Mucosa of descending colon (tissue), 3 donors: ENCODE results near the gene NHSL2. TPM values are rescaled to one million over a fixed set of nuclear protein-coding genes. Genes with fewer than 3 reads are reported as not detected.

Experiments used
- ATAC-seq: fragments of 200-7000 bp; cut with Tn5 transposase; one replicate; pipeline ENCODE4 v1.9.1; 2020; ENCODE audit warnings: mild to moderate bottlenecking, moderate library complexity
- DNase-seq, 3 donors: peaks; one replicate each; pipeline ENCODE4 v3.0.0-alpha.2; 2020
- H3K36me3 ChIP-seq: fragments of 200-600 bp; one replicate; pipeline ENCODE4 v1.8.0; 2021; ENCODE audit warnings: low read depth, mild to moderate bottlenecking
- H3K4me1 ChIP-seq: fragments of 200-600 bp; one replicate; pipeline ENCODE4 v1.8.0; 2021; ENCODE audit warnings: low read depth, mild to moderate bottlenecking
- H3K4me3 ChIP-seq: fragments of 200-600 bp; one replicate; pipeline ENCODE4 v1.8.0; 2021; ENCODE audit warnings: mild to moderate bottlenecking
- H3K9me3 ChIP-seq: fragments of 200-600 bp; one replicate; pipeline ENCODE4 v1.8.0; 2021; ENCODE audit warnings: mild to moderate bottlenecking
- CTCF ChIP-seq: fragments of 200-600 bp; IDR thresholded peaks from one replicate; pipeline ENCODE4 v1.8.0; 2022; ENCODE audit warnings: antibody characterized with exemption, mild to moderate bottlenecking
- intact Hi-C, 2 donors: fragments of 100-400 bp; cut with DNase I in 1 of 2; cut with micrococcal nuclease in 1 of 2; formaldehyde crosslinking; loops; one replicate each; pipeline versions ENCODE4 v1.11.0 to v1.11.1; 2022; cut with DNase I, micrococcal nuclease
- total RNA-seq, 3 donors: library from RNA; stranded (reverse); fragmentation: NEBNext Ultra II Directional in 2 of 3; extraction: Animal tissue kit (Norgen Biotek cat#: 25700) in 2 of 3; gene quantifications; one replicate each; pipeline versions ENCODE4 v1.2.1 to v1.2.4, GENCODE V29; 2021 to 2023
- donor health status: DM: no; HTN: no; CAD: no; lungs with moderate emphysema.
- donor health status: DM: no; HTN: no; CAD: no.
- donor health status: DM: no; HTN: yes; CAD: no.

Gene NHSL2
- total RNA-seq, 3 donors from 2014 or later = 1.2 to 11.8 (median 4.8) TPM

GRCh38 chrX:72020204-72020603 is 109.6 kb downstream of the NHSL2 start:
- Histone ChIP-seq H3K9me3 (no peaks in the 10 kb centered on the region), H3K36me3 (no peaks in the 10 kb centered on the region), H3K4me1 (no peaks in the 10 kb centered on the region), H3K4me3 (no peak overlapping the region)
- no peak for TF ChIP-seq CTCF
- intact Hi-C loops = loop anchor here in 1 of 2 donors (10.0 kb wide), 1 partner anchor 105 kb away; no protein-coding TSS in a partner anchor
- DNase-seq = no peak
- ATAC-seq = no peak

GRCh38 chrX:72020788-72021187 is 110.1 kb downstream of the NHSL2 start:
- intact Hi-C loops = loop anchor here in 1 of 2 donors (10.0 kb wide), 1 partner anchor 104 kb away; no protein-coding TSS in a partner anchor

GRCh38 chrX:72021975-72022374 is 111.3 kb downstream of the NHSL2 start:
- no peak for ATAC-seq
- no peak overlapping the region for H3K4me3 ChIP-seq
- intact Hi-C loops = loop anchor here in 1 of 2 donors (10.0 kb wide), 1 partner anchor 103 kb away; no protein-coding TSS in a partner anchor
- H3K9me3 ChIP-seq = no peaks in the 10 kb centered on the region
- no peak for TF ChIP-seq CTCF
- DNase-seq = no peak
- H3K4me1 ChIP-seq = no peaks in the 10 kb centered on the region
- H3K36me3 ChIP-seq = no peaks in the 10 kb centered on the region

More at GRCh38 chrX:72020788-72021187, 110.1 kb downstream of the NHSL2 start:
- Histone ChIP-seq H3K4me1 (no peaks in the 10 kb centered on the region), H3K4me3 (no peak overlapping the region), H3K9me3 (no peaks in the 10 kb centered on the region), H3K36me3 (no peaks in the 10 kb centered on the region)
- no peak for DNase-seq
- no peak for TF ChIP-seq CTCF
- ATAC-seq = no peak

GRCh38 chrX:72023071-72023470 is 112.4 kb downstream of the NHSL2 start:
- no peak for ATAC-seq
- intact Hi-C loops = loop anchor here in 1 of 2 donors (10.0 kb wide), 1 partner anchor 102 kb away; no protein-coding TSS in a partner anchor
- TF ChIP-seq CTCF = no peak

GRCh38 chrX:72025236-72025770 is 114.7 kb downstream of the NHSL2 start:
- ATAC-seq (no peak), DNase-seq (no peak)
- Histone ChIP-seq H3K4me3 (no peak overlapping the region), H3K36me3 (no peaks in the 10 kb centered on the region), H3K9me3 (no peaks in the 10 kb centered on the region), H3K4me1 (no peaks in the 10 kb centered on the region)
- no peak for TF ChIP-seq CTCF
- intact Hi-C loops = loop anchor here in 1 of 2 donors (10.0 kb wide), 1 partner anchor 99 kb away; no protein-coding TSS in a partner anchor

More at GRCh38 chrX:72023071-72023470, 112.4 kb downstream of the NHSL2 start:
- H3K4me1 ChIP-seq = no peaks in the 10 kb centered on the region
- H3K4me3 ChIP-seq = no peak overlapping the region
- no peak for DNase-seq
- no peaks in the 10 kb centered on the region for H3K36me3 ChIP-seq
- H3K9me3 ChIP-seq = no peaks in the 10 kb centered on the region
